Mesendoderm (in vitro differentiated cells): Measurements from ENCODE around the gene CPEB3.

ENCODE experiments used
- DNase-seq: peaks from one replicate; pipeline ENCODE4 v3.0.0; 2013
- H2AK5ac ChIP-seq: 2 replicates; pipeline ENCODE4 v1.6.1; 2013; ENCODE audit warnings: low read length, inconsistent platforms
- H2BK120ac ChIP-seq: 2 replicates; pipeline ENCODE4 v1.6.1; 2013; ENCODE audit warnings: low read depth, mild to moderate bottlenecking, low read length, moderate library complexity, mixed read lengths
- H2BK15ac ChIP-seq: replicated peaks from 2 replicates; pipeline ENCODE4 v1.6.1; 2013; ENCODE audit warnings: low read depth, mild to moderate bottlenecking, moderate library complexity
- H2BK5ac ChIP-seq: 2 replicates; pipeline ENCODE4 v1.6.1; 2013; ENCODE audit warnings: low read length, inconsistent platforms
- H3K18ac ChIP-seq: 2 replicates; pipeline ENCODE4 v1.6.1; 2013; ENCODE audit warnings: mild to moderate bottlenecking, low read length, mixed read lengths
- H3K23ac ChIP-seq: one replicate; pipeline ENCODE4 v1.6.1; 2013; ENCODE audit warnings: low read length
- H3K27ac ChIP-seq: 2 replicates; pipeline ENCODE4 v1.5.1; 2013; ENCODE audit warnings: low read depth, mild to moderate bottlenecking, inconsistent platforms, low read length, moderate library complexity
- H3K27me3 ChIP-seq: 2 replicates; pipeline ENCODE4 v1.6.1; 2013; ENCODE audit warnings: low read length, control low read depth, mild to moderate bottlenecking, inconsistent platforms; ENCODE audit not compliant: insufficient read depth, poor library complexity
- H3K36me3 ChIP-seq: 2 replicates; pipeline ENCODE4 v1.6.1; 2013; ENCODE audit warnings: low read length, inconsistent platforms; ENCODE audit not compliant: control insufficient read depth, insufficient read depth
- H3K4ac ChIP-seq: one replicate; pipeline ENCODE4 v1.6.1; 2013; ENCODE audit warnings: low read depth, mild to moderate bottlenecking, low read length, moderate library complexity
- H3K4me1 ChIP-seq: 2 replicates; pipeline ENCODE4 v1.6.1; 2013; ENCODE audit warnings: low read depth, low read length, inconsistent platforms; ENCODE audit not compliant: control insufficient read depth
- H3K4me2 ChIP-seq: 2 replicates; pipeline ENCODE4 v1.6.1; 2013; ENCODE audit warnings: low read length
- H3K4me3 ChIP-seq: 2 replicates; pipeline ENCODE4 v1.5.1; 2013; ENCODE audit warnings: mild to moderate bottlenecking, low read length
- H3K56ac ChIP-seq: one replicate; pipeline ENCODE4 v1.6.1; 2013; ENCODE audit warnings: low read length
- H3K79me1 ChIP-seq: 2 replicates; pipeline ENCODE4 v1.6.1; 2013; ENCODE audit warnings: low read length, inconsistent platforms
- H3K79me2 ChIP-seq: 2 replicates; pipeline ENCODE4 v1.6.1; 2013; ENCODE audit warnings: mild to moderate bottlenecking, low read length; ENCODE audit not compliant: control insufficient read depth, insufficient read depth
- H3K9ac ChIP-seq: 2 replicates; pipeline ENCODE4 v1.6.1; 2013; ENCODE audit warnings: low read length, inconsistent platforms
- H4K5ac ChIP-seq: one replicate; pipeline ENCODE4 v1.6.1; 2013; ENCODE audit warnings: low read length
- H4K8ac ChIP-seq: one replicate; pipeline ENCODE4 v1.6.1; 2013; ENCODE audit warnings: low read depth, mild to moderate bottlenecking, control low read depth, low read length, moderate library complexity
- WGBS: extraction: QIAGEN DNeasy Blood & Tissue Kit; methylation state at CpG from one replicate; pipeline ENCODE4 v1.1.7; 2013; ENCODE audit warnings: low lambda C conversion rate, missing lambda C conversion rate; ENCODE audit not compliant: insufficient coverage; ENCODE audit errors: extremely low coverage; 5-methylcytosine and 5-hydroxymethylcytosine counted together

Gene CPEB3

GRCh38 chr10:92298487-92298886 lies 7.6 kb upstream of the CPEB3 start:
- Histone ChIP-seq H2BK120ac (no peak overlapping the region), H3K4me1 (no peaks in the 10 kb centered on the region), H3K18ac (no peak overlapping the region), H3K79me2 (peaks cover 68% of the 10 kb centered on the region), H3K4ac (no peak overlapping the region), H2BK15ac (no peak overlapping the region), H3K23ac (no peak overlapping the region), H2BK5ac (no peak overlapping the region), H3K36me3 (no peaks in the 10 kb centered on the region), H3K9ac (no peak overlapping the region), H3K4me2 (no peak overlapping the region), H4K5ac (no peak overlapping the region), H4K8ac (no peak overlapping the region), H3K4me3 (no peak overlapping the region), H2AK5ac (no peak overlapping the region), H3K56ac (no peak overlapping the region), H3K27me3 (no peaks in the 10 kb centered on the region), H3K27ac (no peak overlapping the region), H3K79me1 (peaks cover 16% of the 10 kb centered on the region)
- WGBS = no CpG with 5 or more reads among the region's 6 CpGs
- DNase-seq = no peak

DNA sequence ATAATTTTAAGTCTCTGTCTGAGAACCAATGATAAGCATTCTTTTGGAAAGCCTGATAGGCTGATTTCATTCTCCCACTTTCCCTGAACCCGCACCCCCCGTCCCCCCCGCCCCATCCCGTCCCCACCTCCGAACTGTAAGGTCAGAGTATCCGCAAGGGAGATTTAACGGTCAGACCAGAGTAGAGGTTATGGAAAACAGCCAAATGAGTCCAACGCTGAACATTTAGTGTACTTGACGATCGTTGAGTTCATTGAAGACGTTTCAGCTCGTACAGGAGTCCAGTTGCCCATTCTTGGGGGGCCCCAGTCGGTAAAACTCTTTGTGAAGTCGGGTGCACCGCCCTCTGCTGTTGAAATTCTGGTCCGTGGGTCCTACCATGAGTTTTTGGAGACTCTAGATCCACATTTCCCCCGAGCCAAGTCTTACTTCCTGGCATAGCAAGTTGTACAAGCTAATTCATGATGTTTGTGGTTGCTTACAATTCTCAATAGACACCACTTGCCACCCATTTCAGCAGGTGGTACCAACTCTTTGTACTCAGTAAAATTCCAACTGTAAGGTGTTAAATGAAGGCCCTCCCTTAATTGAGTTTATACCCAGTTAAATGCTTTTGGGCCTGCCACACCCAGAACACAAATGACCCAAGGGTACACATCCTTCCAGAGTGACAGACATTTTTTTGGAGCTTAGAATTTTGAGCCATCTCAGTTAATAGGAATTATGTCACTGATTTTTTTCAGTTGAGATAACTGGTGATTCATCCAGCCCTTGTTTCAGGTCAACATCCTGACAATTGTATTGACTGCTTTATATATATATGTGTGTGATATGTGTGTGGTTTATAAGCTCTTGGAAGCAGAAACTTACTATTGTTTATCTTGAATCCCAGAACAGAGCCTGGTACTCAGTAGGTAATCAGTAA lies 1.3 kb upstream of the CPEB3 start:
- H3K27me3 ChIP-seq = no peaks in the 10 kb centered on the region
- no peak overlapping the region for H2BK5ac ChIP-seq
- H4K5ac ChIP-seq = no peak overlapping the region
- no peaks in the 10 kb centered on the region for H3K4me1 ChIP-seq
- no peak overlapping the region for H2AK5ac ChIP-seq
- H3K27ac ChIP-seq = no peak overlapping the region
- peak overlapping the region; percentile 79 for H3K56ac ChIP-seq
- H2BK120ac ChIP-seq = no peak overlapping the region
- peaks cover 44% of the 10 kb centered on the region for H3K79me2 ChIP-seq
- peak overlapping the region; percentile 68 for H3K4me2 ChIP-seq
- H3K79me1 ChIP-seq = peaks cover 8% of the 10 kb centered on the region
- no peak overlapping the region for H3K18ac ChIP-seq
- peak overlapping the region; percentile 96 for H3K4me3 ChIP-seq
- no peak overlapping the region for H2BK15ac ChIP-seq
- H3K9ac ChIP-seq = peak overlapping the region; percentile 94
- H3K4ac ChIP-seq = no peak overlapping the region
- no peak overlapping the region for H3K23ac ChIP-seq
- DNase-seq = peak; percentile 51
- H3K36me3 ChIP-seq = no peaks in the 10 kb centered on the region
- WGBS = no CpG with 5 or more reads among the region's 17 CpGs
- H4K8ac ChIP-seq = no peak overlapping the region

DNA sequence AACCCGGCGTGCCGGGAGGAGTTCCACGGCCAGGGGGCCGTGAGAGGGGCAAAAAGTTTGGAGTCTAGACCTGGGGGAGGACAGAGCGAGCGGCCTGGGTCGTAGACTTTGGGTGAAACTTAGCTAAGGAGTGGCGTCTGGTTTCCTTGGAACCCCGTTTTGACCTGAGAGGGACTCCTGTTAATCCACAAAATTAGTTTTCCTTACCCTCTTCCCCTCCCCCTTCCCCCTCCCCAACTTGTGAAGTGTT lies 663 bp upstream of the CPEB3 start:
- Histone ChIP-seq H4K8ac (no peak overlapping the region), H3K27me3 (no peaks in the 10 kb centered on the region), H4K5ac (no peak overlapping the region), H2AK5ac (no peak overlapping the region), H2BK120ac (peak overlapping the region; percentile 63), H3K79me1 (peaks cover 8% of the 10 kb centered on the region), H2BK5ac (peak overlapping the region; percentile 62), H3K36me3 (no peaks in the 10 kb centered on the region), H3K4ac (peak overlapping the region; percentile 73), H3K4me1 (no peaks in the 10 kb centered on the region), H2BK15ac (no peak overlapping the region), H3K23ac (peak overlapping the region; percentile 98), H3K4me2 (peak overlapping the region; percentile 33), H3K18ac (peak overlapping the region; percentile 71), H3K79me2 (peaks cover 40% of the 10 kb centered on the region), H3K27ac (peak overlapping the region; percentile 18), H3K56ac (peak overlapping the region; percentile 96), H3K4me3 (peak overlapping the region; percentile 96), H3K9ac (peak overlapping the region; percentile 94)
- WGBS = no CpG with 5 or more reads among the region's 10 CpGs
- DNase-seq = peak; percentile 59

GRCh38 chr10:92290076-92290836 lies 622 bp downstream of the CPEB3 start:
- H3K9ac ChIP-seq = peak overlapping the region; percentile 79
- H3K56ac ChIP-seq = peak overlapping the region; percentile 93
- no peak overlapping the region for H4K5ac ChIP-seq
- H2BK15ac ChIP-seq = no peak overlapping the region
- peak overlapping the region; percentile 45 for H3K23ac ChIP-seq
- H3K4ac ChIP-seq = no peak overlapping the region
- H3K4me3 ChIP-seq = peak overlapping the region; percentile 88
- H3K79me1 ChIP-seq = peaks cover 6% of the 10 kb centered on the region
- DNase-seq = peak; percentile 68
- H3K36me3 ChIP-seq = no peaks in the 10 kb centered on the region
- H3K27ac ChIP-seq = peak overlapping the region; percentile 79
- peak overlapping the region; percentile 96 for H3K4me2 ChIP-seq
- no CpG with 5 or more reads among the region's 33 CpGs for WGBS
- no peaks in the 10 kb centered on the region for H3K27me3 ChIP-seq
- no peaks in the 10 kb centered on the region for H3K4me1 ChIP-seq
- peaks cover 33% of the 10 kb centered on the region for H3K79me2 ChIP-seq
- no peak overlapping the region for H2BK120ac ChIP-seq
- no peak overlapping the region for H3K18ac ChIP-seq
- H4K8ac ChIP-seq = no peak overlapping the region
- H2BK5ac ChIP-seq = peak overlapping the region; percentile 63
- no peak overlapping the region for H2AK5ac ChIP-seq

- no peak overlapping the region for H3K4me3 ChIP-seq
- H4K8ac ChIP-seq = no peak overlapping the region
- no peak overlapping the region for H2AK5ac ChIP-seq
- no peaks in the 10 kb centered on the region for H3K79me1 ChIP-seq
- H2BK5ac ChIP-seq = no peak overlapping the region
- H3K36me3 ChIP-seq = no peaks in the 10 kb centered on the region
- no peak overlapping the region for H3K56ac ChIP-seq
- no peak overlapping the region for H2BK15ac ChIP-seq
- no peak for DNase-seq
- no peaks in the 10 kb centered on the region for H3K79me2 ChIP-seq
- no peak overlapping the region for H4K5ac ChIP-seq
- no peak overlapping the region for H3K23ac ChIP-seq
- H3K4ac ChIP-seq = no peak overlapping the region
- H2BK120ac ChIP-seq = no peak overlapping the region
- WGBS = no CpG with 5 or more reads among the region's 10 CpGs
- H3K27ac ChIP-seq = no peak overlapping the region
- no peaks in the 10 kb centered on the region for H3K4me1 ChIP-seq
- H3K4me2 ChIP-seq = no peak overlapping the region
- H3K27me3 ChIP-seq = no peaks in the 10 kb centered on the region
- H3K9ac ChIP-seq = no peak overlapping the region
- H3K18ac ChIP-seq = no peak overlapping the region
Observed at GRCh38 chr10:92284112-92284704, 6.7 kb downstream of the CPEB3 start.
